Activated CD8-positive, alpha-beta memory T cell treated with anti-CD3 and anti-CD28 coated beads for 48 hours (primary cell): ENCODE results near the gene FAM124B.
A peak's percentile ranks its signal among the peaks of the same experiment; 100 is the strongest.

Experiments used
- DNase-seq, 3 experiments: peaks; one replicate each; pipeline ENCODE4 v3.0.0-alpha.2; 2020; ENCODE audit warnings: low read depth in 2 of 3, low spot score in 2 of 3

The FAM124B gene, protein sequence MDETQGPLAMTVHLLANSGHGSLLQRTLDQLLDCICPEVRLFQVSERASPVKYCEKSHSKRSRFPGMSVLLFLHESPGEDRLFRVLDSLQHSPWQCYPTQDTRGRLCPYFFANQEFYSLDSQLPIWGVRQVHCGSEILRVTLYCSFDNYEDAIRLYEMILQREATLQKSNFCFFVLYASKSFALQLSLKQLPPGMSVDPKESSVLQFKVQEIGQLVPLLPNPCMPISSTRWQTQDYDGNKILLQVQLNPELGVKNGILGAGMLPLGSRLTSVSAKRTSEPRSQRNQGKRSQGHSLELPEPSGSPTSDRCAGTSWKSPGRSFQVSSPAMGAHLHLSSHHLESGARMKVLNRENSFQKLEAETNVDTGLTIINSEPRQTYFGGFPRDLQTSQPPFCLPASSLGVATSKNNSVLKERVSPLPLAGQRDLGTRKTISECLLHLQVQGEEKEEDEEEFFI

GRCh38 chr2:224401641-224402342 lies at the start of gene FAM124B:
TSS of gene FAM124B (minus strand) at chr2:224402107. CDS start at chr2:224401768, 339 bp downstream.
- peak in 1 of 3 experiments; percentile 15 for DNase-seq

GRCh38 chr2:224449212-224450147 lies 47.6 kb upstream of the FAM124B start:
- DNase-seq: no peak

DNA sequence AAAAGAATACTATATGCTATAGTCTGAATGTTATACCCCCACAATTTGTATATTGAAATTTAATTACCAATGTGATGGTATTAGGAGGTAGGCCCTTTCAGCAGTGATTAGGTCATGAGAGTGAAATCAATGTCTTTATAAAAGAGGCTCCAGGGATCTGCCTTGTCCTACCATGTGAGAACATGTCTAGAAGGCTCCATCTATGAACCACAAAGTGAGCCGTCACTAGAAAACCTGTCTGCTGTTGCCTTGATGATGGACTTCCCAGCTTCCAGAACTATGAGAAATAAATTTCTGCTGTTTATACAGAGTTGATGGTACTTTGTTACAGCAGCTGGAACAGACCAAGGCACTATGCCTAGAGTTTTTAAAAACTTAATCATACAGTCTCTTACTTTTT lies 46.3 kb upstream of the FAM124B start:
- no peak for DNase-seq

DNA sequence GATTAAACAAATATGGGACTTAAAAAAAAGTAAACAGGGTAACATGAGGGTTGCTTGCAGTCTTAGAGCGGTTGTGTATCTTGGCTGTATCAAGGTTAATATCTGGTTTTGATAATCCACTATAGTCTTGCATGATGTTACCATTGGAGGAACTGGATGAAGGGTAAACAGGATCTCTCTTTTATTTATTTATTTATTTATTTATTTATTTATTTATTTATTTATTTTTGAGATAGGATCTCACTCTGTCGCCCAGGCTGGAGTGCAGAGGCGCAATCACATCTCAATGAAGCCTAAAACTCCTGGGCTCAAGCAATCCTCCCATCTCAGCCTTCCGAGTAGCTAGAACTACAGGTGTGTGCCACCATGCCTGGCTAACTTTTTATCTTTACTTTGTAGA lies 42.9 kb upstream of the FAM124B start:
- no peak for DNase-seq

DNA sequence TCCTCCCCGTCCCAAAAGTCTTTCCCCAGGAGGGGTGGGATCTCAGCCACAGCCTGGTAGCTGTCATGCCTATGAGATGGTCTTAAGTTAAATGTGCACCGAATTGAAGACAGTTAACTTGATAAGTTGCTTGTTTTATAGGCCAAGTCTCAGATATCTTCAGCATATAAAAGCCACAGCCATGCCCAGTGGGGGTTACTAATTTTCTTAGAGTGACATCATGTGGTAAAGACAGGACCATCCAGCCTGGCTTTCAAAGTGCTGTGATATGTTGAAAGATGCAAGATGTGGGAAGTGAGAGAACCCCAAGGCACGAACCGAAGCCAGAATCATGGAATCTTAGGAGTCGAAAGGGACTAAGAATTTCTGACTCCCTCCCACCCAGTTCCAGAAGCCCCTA lies 42.1 kb upstream of the FAM124B start:
- no peak for DNase-seq

DNA sequence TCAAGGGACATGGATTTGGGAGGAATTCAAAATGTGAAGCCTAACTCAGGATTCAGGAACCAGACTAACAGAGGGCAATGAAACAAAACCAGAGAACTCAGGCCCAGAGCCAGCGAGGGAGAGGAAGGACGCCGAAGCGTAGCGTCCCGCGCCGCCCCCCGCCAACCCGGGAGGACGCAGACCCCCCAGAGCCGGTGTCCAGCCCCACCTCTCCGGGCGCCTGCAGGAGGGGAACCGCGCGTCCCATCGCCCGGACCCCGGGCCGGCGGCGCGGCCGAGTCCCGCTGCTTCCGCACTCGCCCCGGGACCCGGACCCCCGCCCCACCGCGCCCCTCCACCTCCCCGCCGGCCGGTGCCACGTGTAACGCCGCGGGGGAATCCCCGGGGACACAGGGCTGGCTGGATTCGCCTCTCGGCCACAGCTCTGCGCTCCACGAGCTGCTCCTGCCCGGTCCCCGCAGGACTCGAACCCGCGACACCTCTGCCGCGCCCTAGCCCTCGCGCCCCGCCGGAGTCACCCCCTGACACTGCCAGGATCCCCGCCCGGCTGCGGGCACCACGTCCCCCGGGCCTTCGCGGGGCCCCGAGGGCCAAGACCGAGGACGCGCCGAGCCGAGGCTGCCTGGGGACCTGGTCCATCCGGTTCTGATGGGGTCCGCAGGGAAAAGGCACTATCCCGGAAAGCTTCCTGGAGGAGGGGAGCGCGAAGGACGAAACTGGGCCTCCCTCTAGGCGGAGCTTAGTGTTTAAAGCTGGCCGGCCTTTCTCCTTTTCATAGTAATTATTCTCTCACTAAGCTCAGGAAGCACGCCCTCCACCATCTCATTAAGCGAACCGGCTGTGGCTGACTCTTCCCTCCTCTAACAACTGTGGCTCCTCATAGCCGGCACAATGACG lies 40.4 kb upstream of the FAM124B start:
- DNase-seq: no peak

DNA sequence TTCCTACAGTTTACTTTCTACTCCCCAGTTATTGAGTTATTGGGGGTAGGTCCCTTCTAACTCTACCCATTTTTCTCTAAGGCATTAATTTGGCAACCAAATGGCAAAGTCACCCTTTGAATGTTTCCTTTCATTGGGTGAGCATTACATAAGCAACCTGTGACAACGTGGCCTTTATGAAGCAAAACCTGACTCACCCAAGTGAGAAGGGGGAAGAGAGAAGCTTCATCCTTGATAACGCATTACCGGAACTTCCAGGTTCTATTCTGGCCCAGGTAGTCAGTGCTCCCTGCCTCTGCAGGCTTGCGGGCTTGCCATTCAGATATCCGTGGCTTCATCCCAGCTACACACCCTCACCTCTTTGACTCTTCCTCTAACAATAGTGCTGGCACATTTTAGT lies 39.1 kb upstream of the FAM124B start:
- no peak for DNase-seq

- DNase-seq: no peak
Observed at GRCh38 chr2:224438726-224439125, 36.8 kb upstream of the FAM124B start.

DNA sequence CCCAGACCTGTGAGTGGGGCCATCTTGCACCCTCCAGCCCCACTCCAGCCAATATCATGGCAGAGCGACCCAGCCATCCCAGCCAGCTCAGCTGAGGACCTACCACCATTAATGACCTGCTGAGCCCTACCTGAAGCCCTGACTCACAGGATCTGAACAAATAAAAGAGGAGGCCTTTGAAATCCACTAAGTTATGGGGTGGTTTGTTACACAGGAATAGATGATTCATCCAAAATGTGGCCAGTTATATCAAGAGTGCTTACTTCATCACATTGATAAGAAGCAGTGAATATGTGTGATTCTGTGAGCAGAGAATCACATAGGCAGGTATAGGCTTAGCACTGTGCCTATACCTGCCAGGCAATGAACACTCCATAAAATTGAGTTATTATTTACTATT lies 34.7 kb upstream of the FAM124B start:
- no peak for DNase-seq

DNA sequence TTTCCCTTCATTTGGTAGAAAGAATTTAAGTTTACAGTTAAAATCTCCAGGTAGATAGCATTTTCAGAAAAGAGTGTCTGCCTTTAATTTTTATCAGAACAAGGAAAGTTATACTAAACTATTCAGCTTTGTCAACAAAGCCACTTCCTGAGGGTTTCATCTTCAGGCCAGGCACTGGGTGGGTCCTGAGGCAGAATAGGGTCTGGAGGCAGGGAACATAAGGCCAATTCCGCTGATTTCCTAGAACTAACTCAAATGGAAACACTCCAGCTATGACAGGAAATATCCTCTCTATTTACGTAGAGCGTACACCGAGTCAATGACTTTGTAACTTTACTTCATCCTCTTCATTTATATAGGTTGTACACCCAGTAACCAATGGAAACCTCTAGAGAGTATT lies 32.7 kb upstream of the FAM124B start:
- DNase-seq: no peak

- DNase-seq: no peak
Observed at GRCh38 chr2:224433442-224433841, 31.5 kb upstream of the FAM124B start.

GRCh38 chr2:224432003-224432579 lies 30.2 kb upstream of the FAM124B start:
- DNase-seq: no peak

DNA sequence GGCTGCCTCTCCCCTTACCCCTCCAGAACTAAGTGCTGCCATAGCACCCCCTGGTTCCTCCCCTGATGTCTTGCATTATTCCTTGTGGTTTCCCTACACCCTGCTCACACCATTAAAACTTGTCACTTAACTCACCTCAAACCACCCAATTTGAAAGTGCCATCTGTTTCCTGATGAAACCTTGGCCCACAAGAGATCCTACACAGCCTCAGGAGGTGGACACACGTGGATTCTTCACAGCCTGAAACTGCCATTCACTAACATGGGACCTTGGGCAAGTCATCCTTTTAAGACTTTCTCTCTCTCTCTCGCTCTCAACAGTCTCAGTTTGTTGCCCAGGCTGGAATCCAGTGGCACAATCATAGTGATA lies 27.5 kb upstream of the FAM124B start:
- no peak for DNase-seq

GRCh38 chr2:224428787-224429440 lies 27.0 kb upstream of the FAM124B start:
- DNase-seq: no peak

- DNase-seq: no peak
Observed at GRCh38 chr2:224427471-224427870, 25.6 kb upstream of the FAM124B start.

GRCh38 chr2:224426656-224427055 lies 24.7 kb upstream of the FAM124B start:
- no peak for DNase-seq

- no peak for DNase-seq
Observed at GRCh38 chr2:224421065-224421464, 19.2 kb upstream of the FAM124B start.

GRCh38 chr2:224417947-224418346 lies 16.0 kb upstream of the FAM124B start:
- DNase-seq: no peak

DNA sequence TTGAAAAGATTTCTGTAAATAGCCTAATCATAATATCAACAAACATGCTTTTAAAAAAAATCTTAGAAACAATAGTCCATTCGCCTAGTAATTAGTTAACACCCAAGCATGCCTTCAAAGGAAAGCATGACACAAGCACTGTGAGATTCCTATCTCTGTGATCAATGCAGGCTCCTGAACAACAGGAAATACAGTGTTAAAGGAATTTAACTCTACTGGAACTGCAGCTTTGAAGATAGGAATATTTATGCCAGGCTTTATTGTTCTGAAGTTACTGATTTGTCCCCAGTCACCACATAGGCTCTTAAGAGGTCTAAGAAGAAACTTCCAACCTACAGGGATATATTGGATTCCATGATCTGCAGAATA lies 15.4 kb upstream of the FAM124B start:
- DNase-seq: no peak
